ENCODE measurements around the gene SIMC1.

Gene SIMC1

GRCh38 chr5:176334031-176334770 is 96.0 kb downstream of the SIMC1 start:
- Histone ChIP-seq H3K4me2 (ENCODE audit: low read length) (no peak overlapping the region), H3K27me3 (ENCODE audit: insufficient read depth, low read length) (no peaks in the 10 kb centered on the region), H3K9ac (ENCODE audit: low read length) (no peak overlapping the region), H3K27ac (ENCODE audit: low read depth, low read length, poor library complexity, severe bottlenecking) (no peak overlapping the region), H3K36me3 (ENCODE audit: insufficient read depth, low read length) (peaks cover 7% of the 10 kb centered on the region; the same call in 1 of the 2 replicates), H3K4me3 (ENCODE audit: low read depth, low read length, poor library complexity, severe bottlenecking) (no peak overlapping the region), H3K79me2 (ENCODE audit: insufficient read depth, low read length) (no peaks in the 10 kb centered on the region), H3K9me3 (ENCODE audit: low read length) (no peaks in the 10 kb centered on the region), H3F3A (ENCODE audit: insufficient read depth, low read length) (no peaks in the 10 kb centered on the region), H3K4me1 (ENCODE audit: insufficient read depth, low read length, severe bottlenecking) (no peaks in the 10 kb centered on the region), H2AFZ (ENCODE audit: low read length) (no peak overlapping the region), H3K9me2 (ENCODE audit: low read depth, low read length) (no peaks in the 10 kb centered on the region), H4K20me1 (ENCODE audit: insufficient read depth, low read length) (no peaks in the 10 kb centered on the region)
- no peak for TF ChIP-seq EZH2 (IDR thresholded peaks at IDR 0.05; ENCODE audit: borderline replicate concordance, low read length)
- no peak for TF ChIP-seq CTCF (IDR thresholded peaks at IDR 0.05; ENCODE audit: low read length)

GRCh38 chr5:176337913-176338312 is 99.7 kb downstream of the SIMC1 start:
- Histone ChIP-seq H3K4me1 (ENCODE audit: insufficient read depth, low read length, severe bottlenecking) (no peaks in the 10 kb centered on the region), H2AFZ (ENCODE audit: low read length) (no peak overlapping the region), H3K4me3 (ENCODE audit: low read depth, low read length, poor library complexity, severe bottlenecking) (no peak overlapping the region)

GRCh38 chr5:176339304-176339703 is 101.1 kb downstream of the SIMC1 start:
- H3K4me2 ChIP-seq (ENCODE audit: low read length) = no peak overlapping the region
- no peaks in the 10 kb centered on the region for H3K4me1 ChIP-seq (ENCODE audit: insufficient read depth, low read length, severe bottlenecking)
- H3K9me3 ChIP-seq (ENCODE audit: low read length) = no peaks in the 10 kb centered on the region
- no peak overlapping the region for H3K9ac ChIP-seq (ENCODE audit: low read length)
- no peaks in the 10 kb centered on the region for H3K79me2 ChIP-seq (ENCODE audit: insufficient read depth, low read length)
- H4K20me1 ChIP-seq (ENCODE audit: insufficient read depth, low read length) = no peaks in the 10 kb centered on the region
- H3F3A ChIP-seq (ENCODE audit: insufficient read depth, low read length) = no peaks in the 10 kb centered on the region
- no peaks in the 10 kb centered on the region for H3K27me3 ChIP-seq (ENCODE audit: insufficient read depth, low read length)
- TF ChIP-seq EZH2 (IDR thresholded peaks at IDR 0.05; ENCODE audit: borderline replicate concordance, low read length) (no peak), CTCF (IDR thresholded peaks at IDR 0.05; ENCODE audit: low read length) (no peak)
- H3K36me3 ChIP-seq (ENCODE audit: insufficient read depth, low read length) = peaks cover 7% of the 10 kb centered on the region; the same call in 1 of the 2 replicates
- H3K9me2 ChIP-seq (ENCODE audit: low read depth, low read length) = no peaks in the 10 kb centered on the region
- H3K27ac ChIP-seq (ENCODE audit: low read depth, low read length, poor library complexity, severe bottlenecking) = no peak overlapping the region
- H2AFZ ChIP-seq (ENCODE audit: low read length) = no peak overlapping the region
- no peak overlapping the region for H3K4me3 ChIP-seq (ENCODE audit: low read depth, low read length, poor library complexity, severe bottlenecking)

More at GRCh38 chr5:176337913-176338312, 99.7 kb downstream of the SIMC1 start:
- Histone ChIP-seq H3K9me3 (ENCODE audit: low read length) (no peaks in the 10 kb centered on the region), H3K79me2 (ENCODE audit: insufficient read depth, low read length) (no peaks in the 10 kb centered on the region), H3K9ac (ENCODE audit: low read length) (no peak overlapping the region), H3K27ac (ENCODE audit: low read depth, low read length, poor library complexity, severe bottlenecking) (no peak overlapping the region), H3K27me3 (ENCODE audit: insufficient read depth, low read length) (no peaks in the 10 kb centered on the region), H3K36me3 (ENCODE audit: insufficient read depth, low read length) (peaks cover 7% of the 10 kb centered on the region; the same call in 1 of the 2 replicates), H3K9me2 (ENCODE audit: low read depth, low read length) (no peaks in the 10 kb centered on the region), H3F3A (ENCODE audit: insufficient read depth, low read length) (no peaks in the 10 kb centered on the region), H4K20me1 (ENCODE audit: insufficient read depth, low read length) (no peaks in the 10 kb centered on the region), H3K4me2 (ENCODE audit: low read length) (no peak overlapping the region)
- TF ChIP-seq EZH2 (IDR thresholded peaks at IDR 0.05; ENCODE audit: borderline replicate concordance, low read length) = no peak
- TF ChIP-seq CTCF (IDR thresholded peaks at IDR 0.05; ENCODE audit: low read length) = no peak
